ENCODE results near the gene LZTS3. TPM values are rescaled to one million over a fixed set of nuclear protein-coding genes. Genes with fewer than 3 reads are reported as not detected.

Gene LZTS3
- total and polyA plus RNA-seq, 2 of the 13 experiments (the other 11 are each of a cell fraction or from before 2014, with no cell fraction given) = 10.1 to 31.3 TPM

GRCh38 chr20:3168079-3168828, 5.1 kb downstream of the LZTS3 start (continued):
- no peak for TF ChIP-seq BATF2 (CRISPR knock-in tag; IDR thresholded peaks at IDR 0.05)
- no peak for TF ChIP-seq AFF4 (CRISPR knock-in tag; IDR thresholded peaks at IDR 0.05)
- peak; percentile 87; the same call in 1 of the 2 replicates for TF ChIP-seq ZNF224 (CRISPR knock-in tag; IDR thresholded peaks at IDR 0.05)
- 0 out of 2 replicates have a peak, but pooled peaks have one; percentile 51 for TF ChIP-seq MEIS2 (CRISPR knock-in tag; IDR thresholded peaks at IDR 0.05)
- TF ChIP-seq ZNF800 (CRISPR knock-in tag; IDR thresholded peaks at IDR 0.05) = 0 out of 2 replicates have a peak, but pooled peaks have one; percentile 17
- TF ChIP-seq PAX8 (CRISPR knock-in tag; IDR thresholded peaks at IDR 0.05; ENCODE audit: borderline replicate concordance) = peak; percentile 89; the same call in 1 of the 2 replicates
- TF ChIP-seq ZSCAN30 (CRISPR knock-in tag; IDR thresholded peaks at IDR 0.05) = no peak
- peak; percentile 80 for TF ChIP-seq POGK (CRISPR knock-in tag; conservative IDR thresholded peaks at IDR 0.05)
- TF ChIP-seq ATF4 (CRISPR knock-in tag; IDR thresholded peaks at IDR 0.05) = peak in 1 of 2 experiments; percentile 38; a peak in 1 of 4 replicates
- TF ChIP-seq ZNF451 (CRISPR knock-in tag; IDR thresholded peaks at IDR 0.05) = no peak
- TF ChIP-seq CBX1 (IDR thresholded peaks at IDR 0.05; ENCODE audit: low read depth) = peak; percentile 93
- TF ChIP-seq ZBTB14 (CRISPR knock-in tag; IDR thresholded peaks at IDR 0.05) = no peak; the same call in 1 of the 2 replicates
